K562 (cell line): ENCODE measurements around the gene SCNN1A. TPM values are rescaled to one million over a fixed set of nuclear protein-coding genes. Genes with fewer than 3 reads are reported as not detected.
A peak's percentile ranks its signal among the peaks of the same experiment; 100 is the strongest.

Experiments
- ATAC-seq: fragments of 200-7000 bp; cut with Tn5 transposase; 3 replicates; pipeline ENCODE4 v1.9.1; 2020; ENCODE audit warnings: moderate library complexity
- Bru-seq: library from RNA; stranded (reverse); fragments of 400-500 nt; gene quantifications from one replicate; lab custom pipeline; 2021; lab: Mats Ljungman, UMichigan
- BruChase-seq, 2 experiments: library from RNA; stranded (reverse); fragments of 400-500 nt; gene quantifications; one replicate each; lab custom pipeline; 2021; lab: Mats Ljungman, UMichigan
- BruUV-seq: library from RNA; stranded (reverse); fragments of 400-500 nt; replicated peaks from 2 replicates; lab custom pipeline; 2021; lab: Mats Ljungman, UMichigan
- CTCF ChIA-PET: fragments of 300-600 bp; formaldehyde crosslinking; extraction: SDS; loops from one replicate; lab custom pipeline; 2021; ENCODE audit warnings: low intra/inter-chr PET ratio; lab: Yijun Ruan, JAX
- POLR2A ChIA-PET: fragments of 300-600, 350-650 bp; sonication (Branson Sonifier 250); formaldehyde crosslinking; extraction: SDS; loops from one replicate; lab custom pipeline; 2021; ENCODE audit warnings: antibody characterized with exemption, inconsistent platforms; lab: Yijun Ruan, JAX
- DNase-seq, 4 experiments: peaks; one replicate each; pipeline versions ENCODE4 v3.0.0 to v3.0.0-alpha.2; 2011 to 2018; ENCODE audit warnings: low spot score in 3 of 4, mixed read lengths in 3 of 4; ENCODE audit errors: extremely low read depth in 1 of 4
- FAIRE-seq: peaks from 2 replicates; lab custom pipeline; 2011; peaks lifted over from hg19 to GRCh38; lab: Jason Lieb, UNC
- H2AFZ ChIP-seq: 2 replicates; pipeline ENCODE4 v1.6.0; 2011; ENCODE audit warnings: low read depth, low read length, control low read depth, inconsistent platforms
- H3K27ac ChIP-seq: fragments of 200-600 bp; 3 replicates; pipeline ENCODE4 v1.8.0; 2011; ENCODE audit warnings: low read depth, mild to moderate bottlenecking, control low read depth, inconsistent platforms, low read length, moderate library complexity, mixed read lengths; ENCODE audit errors: extremely low read depth
- H3K27me3 ChIP-seq, 2 experiments: fragments of 300-600 bp in 1 of 2; 2 replicates in 1 of 2; 3 replicates in 1 of 2; pipeline versions ENCODE4 v1.6.0 to v1.8.0; 2011; ENCODE audit warnings: inconsistent platforms in 2 of 2, low read length in 2 of 2, mild to moderate bottlenecking in 1 of 2, mixed read lengths in 1 of 2, moderate library complexity in 1 of 2; ENCODE audit not compliant: control insufficient read depth in 2 of 2, insufficient read depth in 2 of 2
- H3K36me3 ChIP-seq: fragments of 300-600 bp; 3 replicates; pipeline ENCODE4 v1.8.0; 2011; ENCODE audit warnings: mild to moderate bottlenecking, low read length, inconsistent platforms; ENCODE audit not compliant: control insufficient read depth, insufficient read depth
- H3K4me1 ChIP-seq, 2 experiments: fragments of 200-600 bp in 1 of 2; replicated peaks in 1 of 2; 2 replicates in 1 of 2; 3 replicates in 1 of 2; pipeline versions ENCODE4 v1.5.1 to v1.8.0; 2011; ENCODE audit warnings: inconsistent platforms in 2 of 2, low read length in 2 of 2, mild to moderate bottlenecking in 1 of 2, mixed read lengths in 1 of 2, moderate library complexity in 1 of 2; ENCODE audit not compliant: control insufficient read depth in 2 of 2, insufficient read depth in 2 of 2
- H3K4me2 ChIP-seq: 2 replicates; pipeline ENCODE4 v1.6.1; 2011; ENCODE audit warnings: low read length, control low read depth, inconsistent platforms, mixed read lengths; ENCODE audit not compliant: insufficient read depth
- H3K4me3 ChIP-seq: fragments of 200-600 bp; sonication (generic), shearing (Covaris generic); 2 replicates; pipeline ENCODE4 v1.5.1; 2016; ENCODE audit warnings: control low read depth, inconsistent platforms
- H3K79me2 ChIP-seq: fragments of 200-600 bp; 3 replicates; pipeline ENCODE4 v1.8.0; 2011; ENCODE audit warnings: low read length, inconsistent platforms; ENCODE audit not compliant: control insufficient read depth, insufficient read depth
- H3K9ac ChIP-seq, 2 experiments: 2 replicates each; pipeline versions ENCODE4 v1.6.0 to v1.6.1; 2011; ENCODE audit warnings: low read depth in 2 of 2, low read length in 2 of 2, control low read depth in 1 of 2, inconsistent platforms in 1 of 2, mild to moderate bottlenecking in 1 of 2, mixed read lengths in 1 of 2; ENCODE audit not compliant: insufficient read depth in 1 of 2
- H3K9me1 ChIP-seq: one replicate; pipeline ENCODE4 v1.6.0; 2011; ENCODE audit warnings: inconsistent platforms, mild to moderate bottlenecking, low read length, moderate library complexity; ENCODE audit not compliant: control insufficient read depth, insufficient read depth
- H3K9me3 ChIP-seq: replicated peaks from 2 replicates; pipeline ENCODE4 v1.5.1; 2011; ENCODE audit warnings: low read depth, low read length, inconsistent platforms; ENCODE audit not compliant: control insufficient read depth, insufficient read depth
- H4K20me1 ChIP-seq: replicated peaks from 2 replicates; pipeline ENCODE4 v1.6.1; 2011; ENCODE audit warnings: low read length, inconsistent platforms, mixed read lengths; ENCODE audit not compliant: control insufficient read depth, insufficient read depth
- CEBPG ChIP-seq, 3 experiments: fragments of 200-800 bp in 1 of 3; sonication (Bioruptor generic) in 1 of 3; sonication (generic) in 1 of 3; formaldehyde crosslinking in 1 of 3; IDR thresholded peaks in 2 of 3; conservative IDR thresholded peaks in 1 of 3; 2 replicates each; pipeline versions ENCODE4 v1.6.1 to v1.8.0; 2016 to 2022; ENCODE audit warnings: missing compliant biosample characterization in 2 of 3, missing genetic modification characterization in 2 of 3, mild to moderate bottlenecking in 1 of 3, missing genetic modification reagents in 1 of 3
- CHD2 ChIP-seq: IDR thresholded peaks from 2 replicates; pipeline ENCODE4 v1.6.1; 2011; ENCODE audit warnings: low read depth, low read length
- ELF1 ChIP-seq: fragments of 200-800 bp; sonication (Bioruptor generic); IDR thresholded peaks from 2 replicates; pipeline ENCODE4 v1.6.1; 2016; ENCODE audit warnings: missing genetic modification characterization, missing compliant biosample characterization
- ETV6 ChIP-seq, 3 experiments: fragments of 150-350 bp in 1 of 3; sonication (generic) in 1 of 3; formaldehyde crosslinking in 1 of 3; IDR thresholded peaks; 2 replicates each; pipeline versions ENCODE4 v1.6.1 to v1.8.0; 2014 to 2022; ENCODE audit warnings: borderline replicate concordance in 2 of 3, low read depth in 2 of 3, antibody characterized with exemption in 1 of 3, low read length in 1 of 3, mild to moderate bottlenecking in 1 of 3, missing genetic modification reagents in 1 of 3
- GTF2E2 ChIP-seq: fragments of 200-800 bp; sonication (Bioruptor generic); IDR thresholded peaks from 2 replicates; pipeline ENCODE4 v1.6.1; 2016; ENCODE audit warnings: missing genetic modification characterization, missing compliant biosample characterization
- HMG20A ChIP-seq: fragments of 450-650 bp; formaldehyde crosslinking; conservative IDR thresholded peaks from 2 replicates; pipeline ENCODE4 v1.4.0; 2020; ENCODE audit warnings: mild to moderate bottlenecking, mixed read lengths
- SMARCA4 ChIP-seq: fragments of 450-650 bp; IDR thresholded peaks from 2 replicates; pipeline ENCODE4 v1.6.1; 2016
- TFAM ChIP-seq: fragments of 250-450 bp; sonication (Bioruptor Pico); conservative IDR thresholded peaks from 2 replicates; pipeline ENCODE4 v1.5.0; 2021; ENCODE audit warnings: mild to moderate bottlenecking, moderate library complexity
- ZNF518B ChIP-seq: fragments of 250-450 bp; sonication (Bioruptor Pico); IDR thresholded peaks from 2 replicates; pipeline ENCODE4 v1.5.0; 2021; ENCODE audit warnings: mild to moderate bottlenecking, moderate library complexity
- ZNF639 ChIP-seq, 2 experiments: fragments of 200-800 bp in 1 of 2; sonication (Bioruptor generic) in 1 of 2; sonication (generic) in 1 of 2; formaldehyde crosslinking in 1 of 2; IDR thresholded peaks in 1 of 2; conservative IDR thresholded peaks in 1 of 2; 2 replicates each; pipeline versions ENCODE4 v1.5.0 to v1.6.1; 2016 to 2020; ENCODE audit warnings: missing compliant biosample characterization in 1 of 2, missing genetic modification characterization in 1 of 2, missing genetic modification reagents in 1 of 2
- WGBS: fragments of 100-300 bp; shearing (Covaris generic); methylation state at CpG from one replicate; pipeline ENCODE4 v1.1.6; 2016; ENCODE audit warnings: low coverage, mixed read lengths; ENCODE audit not compliant: insufficient coverage; ENCODE audit errors: missing lambda C conversion rate; 5-methylcytosine and 5-hydroxymethylcytosine counted together
- in situ Hi-C: fragments of 300-500 bp; cut with MboI; formaldehyde crosslinking; loops from 4 replicates; pipeline ENCODE4 v1.15.0; 2018; ENCODE audit warnings: inconsistent platforms, mixed read lengths
- intact Hi-C: fragments of 100-400 bp; cut with micrococcal nuclease; formaldehyde crosslinking; loops from 2 replicates; pipeline ENCODE4 v1.14.2; 2022
- long read RNA-seq, 3 experiments: library from polyadenylated mRNA in 2 of 3; library from RNA in 1 of 3; unstranded in 2 of 3; stranded (forward) in 1 of 3; transcript quantifications; one replicate each; pipeline ENCODE4 v2.0.0, GENCODE V29; 2019 to 2022
- polyA minus RNA-seq, 3 experiments: library from RNA; depleted of rRNA, polyadenylated mRNA; stranded (reverse); fragments of >200 nt; gene quantifications; 2 replicates each; pipeline ENCODE4 v1.2.3, GENCODE V29; 2011
- polyA plus RNA-seq, 8 experiments: library from polyadenylated mRNA; depleted of rRNA in 4 of 8; stranded (reverse) in 5 of 8; unstranded in 3 of 8; fragments of >200 nt; fragmentation: Nextera tagmentation in 2 of 8; fragmentation: Illumina TruSeq in 1 of 8; extraction: Ambion mirVana in 2 of 8; extraction: Trizol in 1 of 8; gene quantifications; 2 replicates each; pipeline versions ENCODE4 v1.2.1 to v1.2.3, GENCODE V29; 2011 to 2014; ENCODE audit warnings: inconsistent platforms in 1 of 8, missing spikeins in 1 of 8
- total RNA-seq, 7 experiments: library from RNA; depleted of rRNA in 6 of 7; stranded (reverse); fragments of >200 nt in 6 of 7; fragmentation: Illumina TruSeq in 2 of 7; extraction: Trizol in 2 of 7; gene quantifications; 2 replicates each; pipeline versions ENCODE4 v1.2.1 to v1.2.3, GENCODE V29; 2011 to 2021; ENCODE audit warnings: low replicate concordance in 1 of 7

The SCNN1A gene
- 0.23 and 0.32 TPM in 2 replicates for total RNA-seq (2011; cell fraction: chromatin; rRNA removed; ENCODE audit: low replicate concordance)
- total RNA-seq (2011; cell fraction: nucleolus; rRNA removed), result not detected in 2 replicates
- total RNA-seq (2011; cell fraction: nucleoplasm; rRNA removed), result not detected in 2 replicates
- total RNA-seq (2014; rRNA removed), result not detected in 2 replicates
- not detected in 2 replicates for total RNA-seq (2014; rRNA removed; fragmentation: Illumina TruSeq; extraction: Trizol)
- not detected in 2 replicates for total RNA-seq (2015; rRNA removed; fragmentation: Illumina TruSeq; extraction: Trizol)
- 0.34 and 0.49 TPM in 2 replicates for total RNA-seq (2021)
- 0.12 and 0.31 TPM in 2 replicates for polyA plus RNA-seq (2011; rRNA removed)
- polyA plus RNA-seq (2011; cell fraction: cytosol; rRNA removed), result 0.06 and 0.16 TPM in 2 replicates
- polyA plus RNA-seq (2011; cell fraction: nucleus; rRNA removed), result 0.18 and 0.58 TPM in 2 replicates
- 0.14 TPM in 1 of 2 replicates, not detected in the other for polyA plus RNA-seq (2012)
- 0.33 TPM in 1 of 2 replicates, not detected in the other for polyA plus RNA-seq (2014; fragmentation: Illumina TruSeq; extraction: Trizol)
- polyA plus RNA-seq (2014; fragmentation: Nextera tagmentation; extraction: Ambion mirVana), result under 1 TPM in 1 of 2 experiments, not detected in 1; 0.15 TPM
- not detected in 2 replicates for polyA plus RNA-seq (2014; rRNA removed)
- polyA minus RNA-seq (2011; rRNA and poly(A)+ RNA removed), result 0.60 TPM in 1 of 2 replicates, not detected in the other
- polyA minus RNA-seq (2011; cell fraction: cytosol; rRNA and poly(A)+ RNA removed), result not detected in 2 replicates
- polyA minus RNA-seq (2011; cell fraction: nucleus; rRNA and poly(A)+ RNA removed), result not detected in 2 replicates
- percentile 25 among the genes with signal in this experiment for Bru-seq, nascent RNA
- BruChase-seq, experiment 1, labeled RNA remaining after a 2-hour chase, result percentile 20 among the genes with signal in this experiment
- percentile 17 among the genes with signal in this experiment for BruChase-seq, experiment 2, labeled RNA remaining after a 6-hour chase
- long read RNA-seq, experiment 1, partial matches to known transcripts, result 0 of 1 reads
- long read RNA-seq, experiment 1, other reads (novel, unspliced or antisense), result 1 of 1 reads
- long read RNA-seq, experiment 2, result 0 reads
- long read RNA-seq, experiment 3, result 0 reads

GRCh38 chr12:6375269-6376078 is at the start of gene SCNN1A:
Gene SCNN1A, minus strand, starts transcription at chr12:6375563. Its CDS starts 780 bp downstream, at chr12:6374783.
- no peaks in the 10 kb centered on the region for H3K79me2 ChIP-seq
- ChIA-PET POLR2A (interaction anchor here (0.6 to 2.1 kb wide), 2 partner anchors 8 to 12 kb away, joined by 3 to 15 read pairs; partner anchors contain the start of gene LTBR), CTCF (no interaction called here)
- WGBS, result no CpG with 5 or more reads among the region's 15 CpGs
- H3K9me3 ChIP-seq, result no peaks in the 10 kb centered on the region
- no peak within 1 kb of the TSS for H3K4me3 ChIP-seq
- DNase-seq (no peak), ATAC-seq (no peak), FAIRE-seq (no peak)
- H4K20me1 ChIP-seq, result no peaks in the 10 kb centered on the region
- BruUV-seq, result no TSS peak
- H3K9me1 ChIP-seq, result peaks cover 3% of the 10 kb centered on the region
- H3K36me3 ChIP-seq, result no peaks in the 10 kb centered on the region
- H3K9ac ChIP-seq, result peak within 1 kb of the TSS in 1 of 2 experiments; percentile 75; a peak in 2 of 4 replicates
- H3K4me1 ChIP-seq, result peaks cover 26 to 40% of the 10 kb centered on the region in 2 experiments; a peak in 4 of 5 replicates
- H3K27me3 ChIP-seq, result no peaks in the 10 kb centered on the region
- H2AFZ ChIP-seq, result peak within 1 kb of the TSS; percentile 46; the same call in 1 of the 2 replicates
- intact Hi-C loops (no loop called here), in situ Hi-C loops (no loop called here)
- no peak within 1 kb of the TSS for H3K4me2 ChIP-seq
- H3K27ac ChIP-seq, result no peak within 1 kb of the TSS
- TF ChIP-seq ELF1 (tag), result no peak
- no peak for TF ChIP-seq ZNF518B (CRISPR knock-in tag)
- TF ChIP-seq HMG20A, result no peak
- TF ChIP-seq CHD2, result no peak
- no peak for TF ChIP-seq ETV6 (IDR thresholded peaks at IDR 0.05; ENCODE audit: borderline replicate concordance in 1 of 2, low read depth in 2 of 2, low read length in 1 of 2)
- no peak for TF ChIP-seq ETV6 (CRISPR knock-in tag; IDR thresholded peaks at IDR 0.05; ENCODE audit: borderline replicate concordance)
- no peak for TF ChIP-seq CEBPG (CRISPR knock-in tag; IDR thresholded peaks at IDR 0.05)
- TF ChIP-seq CEBPG (tag; conservative IDR thresholded peaks at IDR 0.05 in 1 of 2, IDR thresholded peaks at IDR 0.05 in 1 of 2), result no peak
- TF ChIP-seq TFAM (CRISPR knock-in tag), result no peak
- no peak for TF ChIP-seq SMARCA4
- TF ChIP-seq ZNF639 (CRISPR knock-in tag; conservative IDR thresholded peaks at IDR 0.05 in 1 of 2, IDR thresholded peaks at IDR 0.05 in 1 of 2), result no peak
- TF ChIP-seq GTF2E2 (tag), result no peak
